ENCODE data around the gene MANEAL. TPM values are rescaled to one million over a fixed set of nuclear protein-coding genes. Genes with fewer than 3 reads are reported as not detected.

MANEAL gene
- total RNA-seq, result 0.43 and 0.93 TPM in 2 replicates

GRCh38 chr1:37793773-37794371 is at the start of gene MANEAL:
Gene MANEAL, plus strand, starts transcription at chr1:37793847. Its CDS starts 336 bp downstream, at chr1:37794183.

GRCh38 chr1:37764888-37765441 is 28.7 kb upstream of the MANEAL start, which contains the start of gene EPHA10:
Gene EPHA10, minus strand, starts transcription at chr1:37765120. Its CDS starts 54 bp downstream, at chr1:37765066.

GRCh38 chr1:37807555-37808368 is 14.1 kb downstream of the MANEAL start, which contains the start of the genes C1orf122 and YRDC:
Gene C1orf122, plus strand, starts transcription at chr1:37807790. Its CDS starts 615 bp downstream, at chr1:37808405.
Gene YRDC, minus strand, starts transcription at chr1:37808208. Its CDS starts 28 bp downstream, at chr1:37808180.

Other genes starting within 250 kb of the MANEAL start
- 16.8 and 18.8 TPM in 2 replicates for gene SNIP1, start 239.6 kb upstream of the MANEAL start, total RNA-seq
- gene DNALI1, start 236.9 kb upstream of the MANEAL start, total RNA-seq, result 2.5 and 2.9 TPM in 2 replicates
- gene GNL2, start 197.9 kb upstream of the MANEAL start, total RNA-seq, result 67.6 and 91.9 TPM in 2 replicates
- gene RSPO1, start 159.0 kb upstream of the MANEAL start, total RNA-seq, result not detected in 2 replicates
- gene CDCA8, start 101.3 kb upstream of the MANEAL start, total RNA-seq, result 21.3 and 31.5 TPM in 2 replicates
- not detected in 2 replicates for gene EPHA10, start 28.7 kb upstream of the MANEAL start, total RNA-seq
- gene C1orf122, start 13.9 kb downstream of the MANEAL start, total RNA-seq, result 12.9 and 14.0 TPM in 2 replicates
- gene YRDC, start 14.4 kb downstream of the MANEAL start, total RNA-seq, result 17.8 and 20.2 TPM in 2 replicates
- 4.5 and 4.7 TPM in 2 replicates for gene MTF1, start 65.7 kb downstream of the MANEAL start, total RNA-seq
- 20.3 and 22.3 TPM in 2 replicates for gene INPP5B, start 153.2 kb downstream of the MANEAL start, total RNA-seq
- 142 and 178 TPM in 2 replicates for gene SF3A3, start 196.2 kb downstream of the MANEAL start, total RNA-seq
- 27.7 and 30.7 TPM in 2 replicates for gene FHL3, start 211.7 kb downstream of the MANEAL start, total RNA-seq
- 76.6 and 88.4 TPM in 2 replicates for gene UTP11, start 218.9 kb downstream of the MANEAL start, total RNA-seq

All from thoracic aorta endothelial cell (primary cell).